Activated CD4-positive, alpha-beta T cell treated with anti-CD3 and anti-CD28 coated beads for 48 hours (primary cell): Measurements from ENCODE around the gene MGAT1.
"Not testable (repeated sequence)": the region's sequence is repeated elsewhere in the genome, so short reads cannot be mapped to it uniquely, and the experiment has no call there.

Experiments
- DNase-seq: peaks from one replicate; pipeline ENCODE4 v3.0.0-alpha.2; 2020

Gene MGAT1

DNA sequence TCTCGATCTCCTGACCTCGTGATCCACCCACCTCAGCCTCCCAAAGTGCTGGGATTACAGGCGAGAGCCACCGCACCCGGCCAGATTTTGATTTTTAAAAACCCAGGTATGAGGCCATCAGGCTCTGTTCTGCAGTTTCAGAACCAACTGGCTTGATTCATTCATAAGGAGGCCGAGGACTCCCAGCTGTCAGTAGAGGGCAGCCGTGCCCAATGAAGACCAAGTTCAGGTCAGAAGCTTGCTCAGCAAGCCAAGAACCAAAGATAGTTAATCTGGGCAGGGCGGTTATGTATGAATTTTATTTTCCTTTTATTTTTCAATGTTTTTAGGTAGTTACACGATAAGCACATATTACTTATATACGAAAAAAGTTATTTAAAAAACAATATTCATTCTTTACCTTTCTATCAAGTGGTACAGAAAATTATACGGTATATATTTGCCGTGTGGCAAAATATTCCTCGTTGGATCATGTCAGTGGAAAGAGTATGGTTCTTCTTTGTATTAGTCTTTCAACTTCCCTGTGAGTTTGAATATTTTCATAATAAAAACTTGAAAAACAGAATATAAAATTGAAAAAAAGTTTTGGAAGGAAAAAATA lies 18.0 kb downstream of the MGAT1 start:
- peak; percentile 80 for DNase-seq

DNA sequence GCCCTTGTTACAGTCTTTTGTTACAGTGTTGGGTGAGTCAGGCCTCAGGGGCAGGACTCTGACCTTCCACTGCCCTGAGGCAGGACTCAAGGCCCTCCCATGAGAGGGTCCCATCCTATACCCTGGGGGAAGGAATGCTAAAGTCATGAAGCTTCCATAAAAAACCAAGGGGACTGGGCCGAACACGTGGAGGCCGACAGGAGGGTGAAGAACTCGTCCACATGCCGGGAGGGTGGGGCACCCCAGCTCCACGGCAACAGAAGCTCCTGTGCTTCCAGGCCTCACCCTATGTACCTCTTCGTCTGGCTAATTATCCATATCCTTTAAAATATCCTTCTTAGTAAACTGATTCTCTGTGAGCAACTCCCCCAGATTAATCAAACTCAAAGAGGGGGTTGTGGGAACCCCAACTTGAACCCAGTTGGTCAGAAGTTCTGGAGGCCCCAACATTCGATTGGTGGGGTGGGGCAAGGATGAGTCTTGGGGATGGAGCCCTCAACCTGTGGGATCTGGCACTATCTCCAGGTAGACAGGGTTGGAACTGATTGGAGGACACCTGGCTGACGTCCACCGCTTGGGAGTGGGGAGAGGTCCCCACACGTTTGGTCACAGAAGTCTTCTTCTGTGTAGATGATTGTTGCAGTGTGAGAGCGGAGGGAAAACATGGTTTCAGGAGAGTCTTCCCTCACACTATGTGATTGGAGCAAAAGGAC lies 19.1 kb downstream of the MGAT1 start:
- DNase-seq = no peak

DNA sequence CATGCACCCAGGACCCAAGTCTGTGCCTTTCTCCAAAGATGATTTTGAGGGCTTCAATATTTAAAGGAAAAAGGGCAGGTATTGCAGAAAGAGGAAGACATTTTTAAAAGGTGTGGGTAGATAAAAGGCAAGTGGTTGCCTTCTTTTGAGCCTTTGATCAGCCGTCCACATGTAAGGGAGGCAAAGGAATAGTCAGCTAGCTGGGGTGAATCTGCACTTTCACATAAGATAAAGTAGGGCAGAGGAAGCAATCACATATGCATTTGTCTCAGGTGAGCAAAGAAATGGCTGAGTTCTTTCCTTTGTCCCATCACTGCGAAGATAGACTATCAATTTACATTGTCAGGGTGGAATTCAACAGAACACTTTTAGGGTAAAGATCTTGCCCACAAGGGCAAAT lies 19.9 kb downstream of the MGAT1 start:
- DNase-seq = no peak

DNA sequence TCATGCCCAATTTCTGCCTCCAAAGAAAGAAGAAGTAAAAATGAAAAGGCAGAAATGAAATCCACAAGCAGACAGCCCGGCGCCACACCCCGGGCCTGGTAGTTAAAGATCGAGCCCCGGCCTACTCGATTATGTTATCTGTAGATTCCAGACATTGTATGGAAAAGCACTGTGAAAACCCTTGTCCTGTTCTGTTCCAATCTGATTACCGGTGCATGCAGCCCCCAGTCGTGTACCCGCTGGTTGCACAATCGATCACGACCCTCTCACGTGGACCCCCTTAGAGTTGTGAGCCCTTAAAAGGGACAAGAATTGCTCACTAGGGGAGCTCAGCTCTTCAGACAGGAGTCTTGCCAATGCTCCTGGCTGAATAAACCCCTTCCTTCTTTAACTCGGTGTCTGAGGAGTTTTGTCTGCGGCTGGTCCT lies 20.7 kb downstream of the MGAT1 start:
- DNase-seq = not testable (repeated sequence)

DNA sequence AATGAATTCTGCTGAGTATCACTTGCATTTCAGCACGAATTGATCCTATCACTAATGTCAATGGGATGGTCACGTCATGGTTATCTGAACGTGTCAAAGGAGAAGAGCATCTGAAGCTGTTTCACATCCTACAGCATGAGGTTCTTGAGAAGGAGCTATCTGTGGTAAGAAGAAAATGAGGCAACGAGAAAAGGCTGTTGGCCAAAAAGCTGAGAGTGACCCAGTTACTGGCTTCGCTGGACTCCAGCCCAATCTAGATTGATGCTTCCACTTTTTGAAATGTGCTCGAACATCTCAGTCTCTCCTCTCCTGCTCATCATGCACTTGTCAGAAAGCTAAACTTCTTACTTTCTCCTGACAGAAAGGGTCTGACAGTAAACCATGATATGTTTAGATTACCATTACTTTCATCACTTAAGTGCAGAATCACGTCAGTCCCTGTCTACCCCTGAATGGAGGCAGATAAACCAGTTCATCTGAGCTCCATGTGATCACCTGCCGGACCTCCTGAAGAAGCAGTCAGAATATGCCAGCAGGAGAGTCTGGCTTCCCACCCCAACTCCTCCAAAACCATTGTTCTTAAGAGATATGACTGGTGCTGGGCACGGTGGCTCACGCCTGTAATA lies 22.5 kb downstream of the MGAT1 start:
- DNase-seq = no peak

DNA sequence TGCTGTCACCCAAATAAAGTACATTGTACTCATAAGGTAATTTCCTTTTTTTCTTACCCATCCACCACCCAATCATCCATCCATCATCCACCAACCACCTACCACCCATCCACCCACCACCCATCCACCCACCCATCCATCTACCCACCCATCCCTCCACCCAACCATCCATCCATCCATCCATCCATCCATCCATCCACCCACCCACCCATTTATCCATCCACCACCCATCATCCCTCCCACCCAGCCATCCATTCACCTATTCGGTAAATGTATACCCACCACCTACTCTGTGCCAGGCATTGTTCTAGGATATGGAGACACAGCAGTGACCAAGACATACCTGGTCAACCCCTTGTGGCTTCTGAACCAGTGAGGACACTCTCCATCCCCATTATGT lies 25.1 kb downstream of the MGAT1 start:
- no peak for DNase-seq

DNA sequence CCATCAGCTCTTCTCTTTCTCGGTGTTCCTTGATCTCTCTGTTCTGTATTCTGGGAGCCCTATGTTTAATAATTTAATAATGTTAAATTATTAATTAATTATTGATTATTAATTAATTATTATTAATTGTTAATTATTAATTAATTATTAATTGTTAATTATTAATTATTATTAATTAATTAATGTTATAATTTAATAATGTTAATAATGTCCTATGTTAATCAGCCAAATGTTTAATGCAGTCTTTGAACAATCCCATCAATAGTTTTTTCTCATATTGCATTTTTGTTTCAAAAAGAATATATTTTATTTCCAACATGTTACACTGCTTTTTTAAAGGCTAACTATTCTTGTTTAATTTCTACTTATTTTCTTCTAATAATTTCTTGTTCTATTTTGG lies 26.2 kb downstream of the MGAT1 start:
- no peak for DNase-seq

DNA sequence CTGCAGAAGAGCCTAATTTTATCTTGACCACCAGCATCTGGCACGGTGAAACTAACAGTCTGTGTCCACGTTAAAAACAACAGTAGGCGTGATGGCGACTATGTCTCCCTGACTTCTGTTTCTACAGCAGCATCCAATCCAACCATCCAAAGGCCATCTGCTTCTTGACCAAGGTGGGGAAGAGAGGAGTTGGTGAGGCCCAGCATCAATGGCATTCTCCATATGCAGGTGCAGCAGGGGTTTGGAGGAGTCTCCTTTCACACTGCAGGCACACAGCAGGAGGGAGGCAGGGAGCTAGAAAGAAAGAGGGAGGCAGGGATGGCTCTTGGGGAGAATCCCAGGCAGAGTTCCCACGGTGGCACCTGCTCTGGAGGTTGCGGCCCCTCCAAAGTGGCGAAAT lies 27.0 kb downstream of the MGAT1 start:
- DNase-seq = no peak

DNA sequence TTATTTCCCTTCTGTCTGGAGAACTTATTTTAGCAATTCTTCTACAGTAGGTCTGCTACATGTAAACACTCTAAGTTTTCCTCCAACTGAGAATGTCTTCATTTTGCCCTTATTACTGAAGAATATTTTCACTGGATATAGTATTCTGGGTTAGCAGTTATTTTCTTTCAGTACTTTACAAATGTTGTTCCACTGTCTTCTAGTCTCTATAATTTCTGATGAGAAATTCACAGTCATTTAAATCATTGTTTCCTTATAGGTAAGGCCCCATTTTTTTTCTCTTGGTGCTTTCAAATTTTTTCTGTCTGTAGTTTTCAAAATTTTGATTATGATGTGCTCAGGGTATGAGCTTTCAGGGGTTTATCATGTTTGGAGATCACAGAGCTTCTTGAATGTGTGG lies 30.8 kb downstream of the MGAT1 start:
- no peak for DNase-seq

DNA sequence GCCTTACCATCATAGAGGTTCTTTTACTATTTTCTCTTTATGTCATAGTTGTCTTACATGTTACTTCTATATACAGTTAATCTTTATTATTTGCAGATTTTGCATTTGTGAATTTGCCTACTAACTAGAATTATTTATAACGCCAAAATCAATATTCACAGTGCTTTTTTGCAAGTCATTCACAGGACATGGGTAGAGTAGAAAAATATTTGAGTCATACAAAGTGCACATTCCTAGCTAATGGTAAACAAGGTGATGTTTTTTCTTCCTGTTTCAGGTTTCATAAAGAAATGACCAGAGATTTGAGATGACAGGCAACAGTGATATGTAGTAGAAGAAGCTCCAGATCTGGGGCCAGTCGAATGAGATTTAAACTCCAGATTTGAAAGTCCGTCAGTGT lies 32.8 kb downstream of the MGAT1 start:
- DNase-seq = no peak

DNA sequence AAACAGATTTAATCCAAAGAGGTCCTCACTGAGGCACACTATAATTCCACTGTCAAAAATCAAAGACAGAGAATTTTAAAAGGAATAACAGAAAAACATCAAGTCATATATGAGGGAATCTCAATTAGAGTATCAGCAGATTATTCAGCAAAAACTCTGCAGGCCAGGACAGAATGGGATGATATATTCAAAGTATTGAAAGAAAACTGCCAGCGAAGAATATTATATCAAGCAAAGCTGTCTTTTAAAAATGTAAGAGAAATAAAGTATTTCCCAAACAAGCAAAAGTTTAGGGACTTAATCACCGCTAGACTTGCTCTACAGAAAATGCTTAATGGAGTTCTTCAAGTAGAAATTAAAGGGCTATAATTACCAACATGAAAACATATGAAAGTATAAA lies 47.0 kb downstream of the MGAT1 start:
- no peak for DNase-seq

DNA sequence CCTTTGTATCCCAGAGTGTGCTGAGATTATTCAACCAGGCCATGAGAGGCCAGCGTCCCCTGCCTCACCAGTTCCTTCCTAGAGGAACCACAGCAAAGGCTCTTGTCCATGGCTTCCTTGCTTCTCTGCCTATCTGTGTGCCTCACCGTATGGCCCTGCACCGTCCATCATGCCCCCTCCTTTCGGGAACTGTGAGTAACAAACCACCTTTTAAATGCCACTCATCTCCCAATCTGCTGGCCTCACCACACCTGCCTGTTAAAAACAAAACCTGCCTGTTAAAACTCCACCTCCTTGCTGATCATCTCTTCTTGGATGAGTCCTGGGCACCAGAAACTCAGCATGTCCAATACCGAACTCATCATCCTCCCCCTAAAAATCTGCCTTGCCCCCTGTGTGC lies 58.4 kb downstream of the MGAT1 start:
- DNase-seq = no peak

DNA sequence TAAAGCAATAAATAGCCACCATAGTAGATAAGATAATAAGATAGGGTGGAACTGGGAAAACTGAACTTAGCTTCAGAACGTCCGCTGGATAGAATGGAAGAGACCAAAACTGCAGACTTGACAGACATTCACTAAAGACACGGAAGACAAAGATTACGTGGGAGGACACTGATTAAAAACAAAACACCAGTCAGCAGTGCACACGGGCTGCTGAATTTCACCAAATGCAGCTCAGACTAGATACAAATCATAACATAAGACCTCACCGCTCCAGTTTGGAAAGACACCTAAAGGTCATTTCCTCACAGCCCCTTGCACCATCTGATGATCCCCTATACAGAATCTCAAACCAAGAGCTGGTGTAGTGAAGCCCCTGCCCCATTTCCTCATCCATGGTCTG lies 59.9 kb downstream of the MGAT1 start:
- no peak for DNase-seq

DNA sequence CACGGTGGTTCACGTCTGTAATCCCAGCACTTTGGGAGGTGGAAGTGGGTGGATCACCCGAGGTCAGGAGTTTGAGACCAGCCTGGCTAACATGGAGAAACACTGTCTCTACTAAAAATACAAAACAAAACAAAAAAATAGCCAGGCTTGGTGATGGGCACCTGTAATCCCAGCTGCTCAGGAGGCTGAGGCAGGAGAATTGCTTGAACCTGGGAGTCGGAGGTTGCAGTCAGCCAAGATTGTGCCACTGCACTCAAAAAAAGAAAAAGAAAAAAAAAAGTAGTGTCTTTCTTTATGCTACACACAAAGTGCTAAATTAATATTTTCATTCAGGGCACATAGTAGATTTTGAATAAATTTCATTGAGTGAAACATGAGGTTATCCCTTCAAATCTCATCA lies 61.7 kb downstream of the MGAT1 start:
- not testable (repeated sequence) for DNase-seq

DNA sequence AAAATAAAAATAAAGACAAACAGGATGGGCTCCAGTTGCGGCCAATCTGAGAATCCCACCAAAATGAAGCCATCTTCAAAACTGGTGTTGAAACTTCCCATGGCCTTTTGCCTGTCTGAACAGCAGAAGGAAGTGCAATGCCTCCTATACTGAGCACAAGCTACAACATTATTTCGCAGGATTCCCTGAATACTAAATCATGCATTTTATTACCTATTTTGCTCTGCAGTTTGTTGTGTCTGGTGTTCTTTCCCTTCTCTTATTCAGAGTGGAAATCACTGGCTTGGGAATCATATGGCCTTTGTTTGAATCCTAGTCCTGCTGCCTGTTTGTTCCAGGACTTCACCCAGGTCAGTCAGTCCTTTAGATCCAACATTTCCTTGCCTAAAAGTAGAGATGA lies 62.6 kb downstream of the MGAT1 start, which contains the start of gene OR2Y1:
TSS of gene OR2Y1 (minus strand) at position 101 of the 400 bp plus-strand sequence. CDS start at position 101, 0 bp downstream.
- no peak for DNase-seq

DNA sequence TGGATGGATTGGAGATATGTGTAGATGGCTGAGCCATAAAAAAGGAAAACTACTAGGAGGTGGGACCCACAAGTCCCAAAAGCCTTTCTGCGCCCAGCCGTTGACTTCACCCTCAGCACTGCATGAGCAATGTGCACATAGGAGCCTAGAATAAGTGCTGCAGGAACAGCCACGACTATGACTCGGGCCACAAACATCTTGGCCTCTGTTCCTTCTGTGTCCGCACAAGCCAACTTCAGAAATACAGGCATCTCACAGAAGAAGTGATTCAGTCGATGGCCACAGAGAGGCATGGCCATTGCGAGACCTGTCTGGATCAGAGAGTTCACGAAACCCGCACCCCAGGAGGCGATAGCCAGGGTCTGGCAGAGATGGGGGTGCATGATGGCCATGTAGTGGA lies 63.3 kb downstream of the MGAT1 start:
- no peak for DNase-seq

DNA sequence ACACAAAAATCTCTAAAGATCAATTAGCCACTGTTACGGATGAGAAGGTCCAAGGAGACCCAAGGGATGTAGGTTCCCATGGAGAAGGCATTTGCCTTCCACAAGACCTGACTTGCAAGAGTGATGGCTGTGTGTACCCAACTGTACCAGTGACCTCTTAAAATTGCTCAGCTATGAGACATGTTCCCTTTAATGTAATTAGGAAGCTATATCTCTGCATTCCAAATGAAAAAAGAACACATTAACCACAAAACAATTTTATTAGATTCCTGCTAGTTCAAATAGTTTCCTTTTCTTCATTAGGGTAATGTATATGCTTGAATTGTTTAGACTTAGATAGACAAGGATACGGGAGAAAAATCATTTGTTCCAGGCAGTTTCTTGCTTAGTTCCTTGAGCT lies 66.1 kb downstream of the MGAT1 start:
- no peak for DNase-seq
